Measurements from ENCODE around the gene RUVBL2. TPM values are rescaled to one million over a fixed set of nuclear protein-coding genes. Genes with fewer than 3 reads are reported as not detected.

RUVBL2 gene
- total RNA-seq, 1 experiment from 2014 or later = 165 TPM

- DNase-seq (ENCODE audit: extremely low read depth, low read depth) = no peak
Observed at GRCh38 chr19:48987323-48987722, 6.4 kb upstream of the RUVBL2 start.

DNA sequence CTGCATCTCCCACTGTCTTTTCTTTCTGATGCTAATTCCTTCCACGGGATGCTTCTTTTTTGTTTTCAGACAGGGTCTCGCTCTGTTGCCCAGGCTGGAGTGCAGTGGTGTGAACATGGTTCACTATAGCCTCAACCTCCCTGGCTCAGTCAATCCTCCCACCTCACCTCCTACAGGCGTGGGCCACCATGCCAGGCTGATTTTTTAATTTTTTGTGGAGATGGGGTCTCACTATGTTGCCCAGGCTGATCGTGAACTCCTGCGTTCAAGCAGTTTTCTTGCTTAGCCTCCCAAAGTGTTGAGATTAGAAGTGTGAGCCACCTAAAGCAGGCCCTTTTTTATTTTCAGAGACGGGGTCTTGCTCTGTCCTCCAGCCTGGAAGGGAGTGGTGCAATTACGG is 5.4 kb upstream of the RUVBL2 start:
- no peak for DNase-seq (ENCODE audit: extremely low read depth, low read depth)

GRCh38 chr19:48988860-48989259 is 4.8 kb upstream of the RUVBL2 start:
- DNase-seq (ENCODE audit: extremely low read depth, low read depth) = no peak

DNA sequence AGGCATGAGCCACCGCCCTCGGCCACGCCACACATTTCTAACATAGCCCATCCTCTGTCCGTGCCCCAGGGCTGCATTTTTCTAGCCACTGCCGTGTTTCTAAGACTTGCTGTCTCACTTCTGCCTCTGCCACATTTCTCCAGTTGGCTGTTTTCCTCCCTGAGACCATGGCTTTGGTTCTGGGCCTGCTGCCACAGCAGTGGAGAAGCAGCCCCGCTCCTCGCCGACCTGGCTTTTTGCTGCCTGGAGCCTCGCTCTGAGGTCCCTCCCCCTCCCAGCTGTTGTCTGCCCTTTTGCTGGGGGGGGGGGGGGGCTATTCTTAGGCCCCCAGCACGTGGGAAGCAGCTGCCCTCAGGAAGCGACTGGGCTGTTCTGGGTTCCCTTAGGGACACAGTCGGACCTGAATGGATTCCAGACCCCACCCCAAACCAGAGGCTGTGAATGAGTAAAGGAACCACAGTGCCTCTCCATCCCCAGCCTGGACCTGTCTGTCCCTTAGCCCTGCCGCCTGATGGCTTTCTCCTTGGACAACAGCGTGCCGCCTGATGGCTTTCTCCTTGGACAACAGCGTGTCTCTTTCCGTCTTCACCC is 3.9 kb upstream of the RUVBL2 start:
- DNase-seq (ENCODE audit: extremely low read depth, low read depth) = no peak

DNA sequence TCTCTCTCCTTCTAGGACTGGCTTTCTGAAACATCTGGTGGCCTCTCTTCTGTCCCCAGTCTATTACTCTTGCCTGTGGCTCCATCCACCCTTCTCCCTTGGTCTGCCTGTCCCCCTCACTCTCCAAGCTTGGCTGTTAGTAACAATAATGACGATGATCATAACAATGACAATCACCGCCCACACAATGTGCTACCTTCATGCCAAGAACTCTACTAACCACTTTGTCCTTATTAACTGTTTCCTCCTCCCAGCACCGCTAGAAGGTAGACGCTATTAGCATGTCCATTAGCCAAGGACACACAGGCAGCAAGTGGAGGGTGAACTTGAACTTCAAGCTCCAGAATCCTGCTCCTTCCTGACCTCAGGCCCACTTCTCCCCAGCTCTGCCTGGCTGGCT is 3.3 kb upstream of the RUVBL2 start:
- DNase-seq (ENCODE audit: extremely low read depth, low read depth) = no peak

DNA sequence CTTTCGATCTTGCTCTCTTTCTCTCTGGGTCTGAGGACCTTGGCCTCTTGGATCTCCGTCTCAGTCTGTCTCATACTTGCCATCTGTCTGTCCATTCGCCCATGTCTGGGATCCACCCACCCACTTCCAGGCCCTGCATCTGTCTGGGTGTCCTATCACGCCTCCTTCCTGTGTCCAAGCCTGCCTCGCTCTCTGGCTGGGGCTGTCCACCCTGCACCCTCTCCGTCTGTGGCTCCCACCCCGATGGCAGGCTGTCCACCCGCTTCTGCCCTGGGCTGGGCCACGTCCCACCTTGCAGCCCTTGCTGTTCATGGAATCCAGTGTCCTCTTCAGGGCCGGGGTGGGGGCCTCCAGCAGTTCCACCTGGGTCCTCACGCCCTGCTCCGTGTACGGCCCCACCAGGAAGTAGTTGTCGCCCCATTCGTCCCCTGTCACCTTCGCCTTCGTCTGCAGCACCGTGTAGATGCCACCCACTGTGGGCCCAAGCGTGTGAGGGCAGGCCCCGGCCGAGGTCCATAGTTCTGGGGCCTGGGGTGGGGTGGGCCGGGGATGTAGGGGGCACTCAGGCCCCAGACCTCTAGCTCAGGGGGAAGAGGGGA is 2.6 kb upstream of the RUVBL2 start:
- no peak for DNase-seq (ENCODE audit: extremely low read depth, low read depth)

GRCh38 chr19:48991873-48992580 is 1.7 kb upstream of the RUVBL2 start:
- peak; percentile 51 for DNase-seq (ENCODE audit: extremely low read depth, low read depth)

- DNase-seq (ENCODE audit: extremely low read depth, low read depth) = no peak
Observed at GRCh38 chr19:48992581-48993174, 1.0 kb upstream of the RUVBL2 start.

DNA sequence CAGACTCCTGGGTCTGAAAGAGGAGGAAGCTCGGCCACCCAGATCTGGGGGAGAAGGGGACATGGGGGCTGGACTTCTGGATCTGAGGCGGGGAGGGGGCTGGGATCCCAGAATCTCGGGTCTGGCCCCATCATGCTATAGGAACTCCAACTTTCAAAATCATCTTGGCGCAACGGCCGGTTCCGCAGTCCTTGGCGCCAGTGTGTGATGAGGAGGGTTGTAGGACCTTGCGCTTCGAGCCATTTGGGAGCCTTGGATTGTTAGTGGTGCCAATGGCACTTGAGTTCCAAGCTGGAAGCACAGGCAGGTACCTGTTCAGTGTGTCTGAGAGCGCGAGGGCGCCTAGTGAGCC is 324 bp downstream of the RUVBL2 start:
- DNase-seq (ENCODE audit: extremely low read depth, low read depth) = no peak

DNA sequence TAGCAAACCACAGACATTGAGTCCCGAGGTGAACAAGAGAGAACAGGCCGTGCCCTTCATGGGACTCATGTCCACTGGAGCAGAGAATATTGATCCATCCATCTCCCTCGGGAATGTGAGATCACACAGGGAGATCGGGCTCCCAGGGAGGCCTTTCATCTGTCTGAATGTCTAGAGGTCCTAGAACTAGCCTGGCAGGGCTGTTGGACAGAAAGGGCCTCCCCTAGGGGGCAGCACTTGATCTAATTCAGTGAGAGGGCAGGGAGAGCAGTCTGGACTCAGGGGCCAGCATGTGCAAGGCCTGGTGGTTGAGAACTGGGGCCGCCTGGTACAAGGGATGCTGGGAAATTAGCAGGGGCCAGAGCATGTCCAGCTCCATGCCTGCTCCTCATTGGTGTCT is 4.3 kb downstream of the RUVBL2 start:
- DNase-seq (ENCODE audit: extremely low read depth, low read depth) = peak; percentile 40

GRCh38 chr19:48999481-49000325 is 6.0 kb downstream of the RUVBL2 start:
- peak; percentile 36 for DNase-seq (ENCODE audit: extremely low read depth, low read depth)

DNA sequence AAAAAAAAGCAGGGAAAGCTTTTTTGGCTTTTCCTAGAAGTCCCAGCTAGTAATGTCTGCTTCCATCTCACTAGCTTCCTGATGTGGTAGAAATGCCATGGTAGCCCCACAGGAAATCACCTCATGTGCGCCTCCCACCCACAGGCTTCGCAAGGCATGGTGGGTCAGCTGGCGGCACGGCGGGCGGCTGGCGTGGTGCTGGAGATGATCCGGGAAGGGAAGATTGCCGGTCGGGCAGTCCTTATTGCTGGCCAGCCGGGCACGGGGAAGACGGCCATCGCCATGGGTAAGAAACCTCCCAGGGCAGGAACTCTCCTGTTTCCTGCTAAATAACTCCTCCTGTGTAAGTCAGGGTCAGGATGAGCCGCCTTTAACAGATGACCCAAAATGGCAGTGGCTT is 10.4 kb downstream of the RUVBL2 start:
- DNase-seq (ENCODE audit: extremely low read depth, low read depth) = no peak

DNA sequence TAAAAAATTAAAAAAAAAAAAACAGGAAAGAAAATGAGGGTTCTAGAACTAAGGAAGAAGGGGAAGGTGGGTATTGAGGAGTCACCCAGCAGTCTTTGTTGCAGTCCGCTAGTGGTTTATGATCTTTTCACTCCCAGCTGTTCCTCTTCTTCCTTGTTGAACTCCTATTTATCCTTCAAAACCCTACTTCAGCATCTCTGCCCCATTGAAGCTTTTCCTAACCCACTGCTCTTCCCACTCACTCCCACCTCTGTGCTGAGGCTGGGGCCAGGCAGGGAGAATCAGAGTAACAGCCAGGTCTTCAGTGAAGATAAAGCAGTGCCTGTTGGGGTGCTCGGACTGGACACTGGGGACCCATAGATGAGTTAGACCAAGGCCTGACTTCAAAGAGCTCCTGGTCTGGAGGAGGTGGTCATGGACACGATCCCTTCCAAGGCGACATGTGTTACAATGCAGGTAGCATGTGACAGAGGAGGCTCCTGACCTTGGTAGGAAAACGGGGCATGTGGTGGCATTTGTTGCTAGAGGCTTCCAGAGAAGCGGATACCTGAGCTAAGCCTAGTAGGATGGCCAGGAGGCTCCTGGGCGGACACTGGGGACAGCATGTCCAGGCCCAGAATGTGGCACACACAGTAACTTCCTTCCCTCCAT is 11.4 kb downstream of the RUVBL2 start:
- no peak for DNase-seq (ENCODE audit: extremely low read depth, low read depth)

GRCh38 chr19:49006905-49007304 is 13.2 kb downstream of the RUVBL2 start:
- no peak for DNase-seq (ENCODE audit: extremely low read depth, low read depth)

DNA sequence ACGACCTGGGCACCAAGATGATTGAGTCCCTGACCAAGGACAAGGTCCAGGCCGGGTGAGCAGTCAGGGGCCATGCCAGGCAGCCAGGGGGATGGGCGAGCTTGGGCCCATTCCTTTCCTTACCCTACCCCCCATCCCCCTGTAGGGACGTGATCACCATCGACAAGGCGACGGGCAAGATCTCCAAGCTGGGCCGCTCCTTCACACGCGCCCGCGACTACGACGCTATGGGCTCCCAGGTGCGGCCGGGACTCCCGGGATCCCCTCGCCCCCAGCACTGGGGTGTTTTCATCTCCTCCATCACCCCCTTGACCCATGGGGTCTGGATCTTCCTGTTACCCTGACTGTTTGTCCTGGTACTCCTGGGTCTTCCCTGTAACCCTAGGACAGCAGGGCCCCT is 16.1 kb downstream of the RUVBL2 start:
- no peak for DNase-seq (ENCODE audit: extremely low read depth, low read depth)

DNA sequence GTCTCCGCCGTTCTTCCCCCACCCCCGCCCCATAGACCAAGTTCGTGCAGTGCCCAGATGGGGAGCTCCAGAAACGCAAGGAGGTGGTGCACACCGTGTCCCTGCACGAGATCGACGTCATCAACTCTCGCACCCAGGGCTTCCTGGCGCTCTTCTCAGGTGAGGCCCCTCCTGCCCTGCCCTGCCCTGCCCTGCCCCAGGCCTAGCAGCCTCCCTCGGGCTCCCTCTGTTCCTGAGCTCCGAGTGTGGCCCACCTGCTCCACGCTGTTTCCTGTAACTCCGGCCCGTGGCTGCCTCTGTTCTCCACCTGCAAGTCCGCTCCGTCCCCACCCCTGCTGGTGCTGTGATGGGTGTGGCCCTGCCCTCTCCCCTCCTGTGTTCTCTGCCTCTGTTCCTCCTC is 16.8 kb downstream of the RUVBL2 start:
- DNase-seq (ENCODE audit: extremely low read depth, low read depth) = no peak

GRCh38 chr19:49011194-49011593 is 17.5 kb downstream of the RUVBL2 start:
- DNase-seq (ENCODE audit: extremely low read depth, low read depth) = no peak

DNA sequence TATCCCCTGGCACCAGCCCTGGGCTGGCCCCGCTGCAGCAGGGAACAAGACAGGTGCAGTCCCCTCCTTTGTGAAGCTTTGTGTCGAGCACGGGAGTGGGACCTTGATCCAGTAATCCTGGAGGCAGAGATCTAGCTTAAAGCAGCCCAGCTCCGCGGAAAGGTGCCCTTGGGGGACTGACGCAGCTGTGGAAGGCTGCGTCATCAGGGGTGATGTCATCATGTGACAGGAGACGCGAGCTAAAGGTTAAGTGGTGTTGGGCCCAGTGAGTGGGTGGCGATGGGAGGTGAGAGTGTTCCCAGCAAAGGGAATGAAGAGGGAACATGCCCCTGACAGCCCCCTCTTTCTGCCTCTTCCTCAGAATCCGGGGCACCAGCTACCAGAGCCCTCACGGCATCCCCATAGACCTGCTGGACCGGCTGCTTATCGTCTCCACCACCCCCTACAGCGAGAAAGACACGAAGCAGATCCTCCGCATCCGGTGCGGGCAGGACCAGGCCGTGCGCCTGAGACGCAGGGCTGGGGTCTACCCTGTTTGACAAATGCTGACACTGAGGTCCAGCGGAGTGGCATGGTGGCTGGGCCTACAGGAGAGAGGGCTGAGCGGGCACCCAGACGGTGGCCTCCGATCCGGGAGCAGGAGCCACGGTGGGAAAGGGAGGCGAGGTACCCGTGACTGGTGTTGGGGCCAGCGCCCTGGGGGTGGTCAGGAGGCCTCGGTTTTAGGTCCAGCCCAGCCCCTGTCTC is 20.6 kb downstream of the RUVBL2 start:
- no peak for DNase-seq (ENCODE audit: extremely low read depth, low read depth)

GRCh38 chr19:49014870-49015255 is 21.2 kb downstream of the RUVBL2 start:
- no peak for DNase-seq (ENCODE audit: extremely low read depth, low read depth)
